Left ventricle myocardium inferior (tissue), 1 donor: ENCODE data around the gene WDR73. TPM values are rescaled to one million over a fixed set of nuclear protein-coding genes. Genes with fewer than 3 reads are reported as not detected.
"Not testable (repeated sequence)": the region's sequence is repeated elsewhere in the genome, so short reads cannot be mapped to it uniquely, and the experiment has no call there.

Experiments
- DNase-seq: peaks from one replicate; pipeline ENCODE4 v3.0.0-alpha.2; 2020
- H3K27ac ChIP-seq: fragments of 200-600 bp; replicated peaks from 2 replicates; pipeline ENCODE4 v1.8.0; 2021
- H3K27me3 ChIP-seq: fragments of 200-600 bp; 2 replicates; pipeline ENCODE4 v1.8.0; 2021; ENCODE audit warnings: low read depth
- H3K36me3 ChIP-seq: fragments of 200-600 bp; 2 replicates; pipeline ENCODE4 v1.8.0; 2021
- H3K4me1 ChIP-seq: fragments of 200-600 bp; 2 replicates; pipeline ENCODE4 v1.8.0; 2021
- H3K4me3 ChIP-seq: fragments of 200-600 bp; 2 replicates; pipeline ENCODE4 v1.8.0; 2021; ENCODE audit warnings: mild to moderate bottlenecking, moderate library complexity
- H3K9me3 ChIP-seq: fragments of 200-600 bp; replicated peaks from 2 replicates; pipeline ENCODE4 v1.8.0; 2021
- intact Hi-C: fragments of 100-400 bp; cut with micrococcal nuclease; formaldehyde crosslinking; loops from one replicate; pipeline ENCODE4 v1.11.0; 2022
- total RNA-seq: library from RNA; stranded (reverse); fragmentation: NEBNext Ultra II Directional; extraction: Animal tissue kit (Norgen Biotek cat#: 25700); gene quantifications from one replicate; pipeline ENCODE4 v1.2.1, GENCODE V29; 2021
- TF ChIP-seq, protein P1 (sequence below): fragments of 200-600 bp; IDR thresholded peaks from 2 replicates; pipeline ENCODE4 v1.8.0; 2021; ENCODE audit warnings: antibody characterized with exemption, mild to moderate bottlenecking, borderline replicate concordance
- donor health status: DM: no; HTN: yes; CAD: no; lungs with severe emphysema.

Gene WDR73
- total RNA-seq, 1 donor from 2014 or later = 14.7 TPM

GRCh38 chr15:84648539-84648938 lies 5.5 kb downstream of the WDR73 start:
- TF ChIP-seq, protein P1, sequence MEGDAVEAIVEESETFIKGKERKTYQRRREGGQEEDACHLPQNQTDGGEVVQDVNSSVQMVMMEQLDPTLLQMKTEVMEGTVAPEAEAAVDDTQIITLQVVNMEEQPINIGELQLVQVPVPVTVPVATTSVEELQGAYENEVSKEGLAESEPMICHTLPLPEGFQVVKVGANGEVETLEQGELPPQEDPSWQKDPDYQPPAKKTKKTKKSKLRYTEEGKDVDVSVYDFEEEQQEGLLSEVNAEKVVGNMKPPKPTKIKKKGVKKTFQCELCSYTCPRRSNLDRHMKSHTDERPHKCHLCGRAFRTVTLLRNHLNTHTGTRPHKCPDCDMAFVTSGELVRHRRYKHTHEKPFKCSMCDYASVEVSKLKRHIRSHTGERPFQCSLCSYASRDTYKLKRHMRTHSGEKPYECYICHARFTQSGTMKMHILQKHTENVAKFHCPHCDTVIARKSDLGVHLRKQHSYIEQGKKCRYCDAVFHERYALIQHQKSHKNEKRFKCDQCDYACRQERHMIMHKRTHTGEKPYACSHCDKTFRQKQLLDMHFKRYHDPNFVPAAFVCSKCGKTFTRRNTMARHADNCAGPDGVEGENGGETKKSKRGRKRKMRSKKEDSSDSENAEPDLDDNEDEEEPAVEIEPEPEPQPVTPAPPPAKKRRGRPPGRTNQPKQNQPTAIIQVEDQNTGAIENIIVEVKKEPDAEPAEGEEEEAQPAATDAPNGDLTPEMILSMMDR = no peak
- no peaks in the 10 kb centered on the region for H3K27me3 ChIP-seq
- H3K9me3 ChIP-seq = no peaks in the 10 kb centered on the region
- peaks cover 91% of the 10 kb centered on the region for H3K36me3 ChIP-seq
- peak overlapping the region; percentile 52 for H3K27ac ChIP-seq
- intact Hi-C loops = no loop called here
- peaks cover 56% of the 10 kb centered on the region for H3K4me1 ChIP-seq
- H3K4me3 ChIP-seq = no peak overlapping the region
- DNase-seq = peak; percentile 71

GRCh38 chr15:84647726-84648125 lies 6.4 kb downstream of the WDR73 start:
- Histone ChIP-seq H3K4me3 (no peak overlapping the region), H3K36me3 (peaks cover 99% of the 10 kb centered on the region), H3K27ac (peak overlapping the region; percentile 52), H3K9me3 (no peaks in the 10 kb centered on the region), H3K27me3 (no peaks in the 10 kb centered on the region), H3K4me1 (peaks cover 48% of the 10 kb centered on the region)
- intact Hi-C loops = no loop called here
- TF ChIP-seq, protein P1 = no peak
- DNase-seq = no peak

GRCh38 chr15:84645997-84646396 lies 8.1 kb downstream of the WDR73 start:
- Histone ChIP-seq H3K4me1 (peaks cover 31% of the 10 kb centered on the region), H3K36me3 (peaks cover 100% of the 10 kb centered on the region), H3K9me3 (no peaks in the 10 kb centered on the region), H3K27ac (no peak overlapping the region), H3K27me3 (no peaks in the 10 kb centered on the region), H3K4me3 (no peak overlapping the region)
- TF ChIP-seq, protein P1 = no peak
- intact Hi-C loops = no loop called here
- DNase-seq = no peak

- no peak for DNase-seq
- H3K27ac ChIP-seq = no peak overlapping the region
- no peaks in the 10 kb centered on the region for H3K9me3 ChIP-seq
- intact Hi-C loops = no loop called here
- H3K4me3 ChIP-seq = no peak overlapping the region
- TF ChIP-seq, protein P1 = no peak
- H3K4me1 ChIP-seq = peaks cover 26% of the 10 kb centered on the region
- H3K27me3 ChIP-seq = no peaks in the 10 kb centered on the region
- peaks cover 100% of the 10 kb centered on the region for H3K36me3 ChIP-seq
These were observed 8.6 kb downstream of the WDR73 start for GRCh38 chr15:84645496-84645895.

GRCh38 chr15:84643838-84644237 lies 10.2 kb downstream of the WDR73 start:
- no peaks in the 10 kb centered on the region for H3K9me3 ChIP-seq
- no peak overlapping the region for H3K4me3 ChIP-seq
- no peaks in the 10 kb centered on the region for H3K27me3 ChIP-seq
- peaks cover 100% of the 10 kb centered on the region for H3K36me3 ChIP-seq
- intact Hi-C loops = no loop called here
- H3K27ac ChIP-seq = no peak overlapping the region
- peaks cover 9% of the 10 kb centered on the region for H3K4me1 ChIP-seq
- no peak for DNase-seq
- TF ChIP-seq, protein P1 = no peak

- H3K9me3 ChIP-seq, DNase-seq, H3K4me1 ChIP-seq, H3K4me3 ChIP-seq, H3K27me3 ChIP-seq, intact Hi-C loops, H3K27ac ChIP-seq: not testable (repeated sequence)
- H3K36me3 ChIP-seq = peaks cover 100% of the 10 kb centered on the region
These were observed 11.4 kb downstream of the WDR73 start for GRCh38 chr15:84642640-84643039.

GRCh38 chr15:84641871-84642270 lies 12.2 kb downstream of the WDR73 start:
- H3K27ac ChIP-seq, DNase-seq, H3K4me3 ChIP-seq, H3K27me3 ChIP-seq, intact Hi-C loops, H3K9me3 ChIP-seq: not testable (repeated sequence)
- Histone ChIP-seq H3K36me3 (peaks cover 99% of the 10 kb centered on the region), H3K4me1 (peaks cover 11% of the 10 kb centered on the region)
